Fibroblast of lung (primary cell): ENCODE data around the gene IQGAP2. TPM values are rescaled to one million over a fixed set of nuclear protein-coding genes. Genes with fewer than 3 reads are reported as not detected.

Source experiments
- DNase-seq, 2 donors: peaks; one replicate each; pipeline versions ENCODE4 v3.0.0 to v3.0.0-alpha.2; 2010; ENCODE audit warnings: low read depth in 2 of 2
- H2AFZ ChIP-seq: 2 replicates; pipeline ENCODE4 v1.5.1; 2012; ENCODE audit warnings: low read length, control low read depth, inconsistent platforms
- H3K27ac ChIP-seq: 2 replicates; pipeline ENCODE4 v1.5.1; 2011; ENCODE audit warnings: low read length, control low read depth; ENCODE audit not compliant: insufficient read depth
- H3K27me3 ChIP-seq: 2 replicates; pipeline ENCODE4 v1.5.1; 2011; ENCODE audit warnings: mild to moderate bottlenecking, low read length; ENCODE audit not compliant: control insufficient read depth, insufficient read depth
- H3K36me3 ChIP-seq: 2 replicates; pipeline ENCODE4 v1.5.1; 2011; ENCODE audit warnings: low read length; ENCODE audit not compliant: control insufficient read depth, insufficient read depth
- H3K4me1 ChIP-seq: 2 replicates; pipeline ENCODE4 v1.5.1; 2011; ENCODE audit warnings: low read length; ENCODE audit not compliant: control insufficient read depth, insufficient read depth; ENCODE audit errors: extremely low read depth
- H3K4me2 ChIP-seq: 2 replicates; pipeline ENCODE4 v1.5.1; 2011; ENCODE audit warnings: low read length, control low read depth; ENCODE audit not compliant: insufficient read depth; ENCODE audit errors: extremely low read depth
- H3K4me3 ChIP-seq, 4 experiments: fragments of 200-600 bp in 1 of 4; sonication (generic) in 1 of 4; replicated peaks in 1 of 4; 2 replicates each; pipeline ENCODE4 v1.5.1; 2011 to 2016; ENCODE audit warnings: low read length in 4 of 4, low read depth in 3 of 4, mild to moderate bottlenecking in 3 of 4, control low read depth in 2 of 4, inconsistent platforms in 1 of 4, mixed read lengths in 1 of 4; ENCODE audit not compliant: insufficient read depth in 1 of 4; ENCODE audit errors: control extremely low read depth in 1 of 4
- H3K79me2 ChIP-seq: 2 replicates; pipeline ENCODE4 v1.5.1; 2012; ENCODE audit warnings: mild to moderate bottlenecking, low read length, inconsistent platforms; ENCODE audit not compliant: control insufficient read depth, insufficient read depth
- H3K9ac ChIP-seq: 2 replicates; pipeline ENCODE4 v1.5.1; 2011; ENCODE audit warnings: mild to moderate bottlenecking, low read length, control low read depth; ENCODE audit not compliant: insufficient read depth
- H3K9me3 ChIP-seq: 2 replicates; pipeline ENCODE4 v1.5.1; 2012; ENCODE audit warnings: low read depth, low read length; ENCODE audit not compliant: control insufficient read depth, insufficient read depth
- H4K20me1 ChIP-seq: 2 replicates; pipeline ENCODE4 v1.5.1; 2011; ENCODE audit warnings: low read length; ENCODE audit not compliant: control insufficient read depth, insufficient read depth; ENCODE audit errors: extremely low read depth
- CTCF ChIP-seq, 2 donors: IDR thresholded peaks in 1 of 2; conservative IDR thresholded peaks in 1 of 2; 1 replicate in 1 of 2; 2 replicates in 1 of 2; pipeline ENCODE4 v1.5.1; 2011 to 2012; ENCODE audit warnings: low read length in 2 of 2, control low read depth in 1 of 2, inconsistent platforms in 1 of 2, low read depth in 1 of 2, mild to moderate bottlenecking in 1 of 2
- EZH2 ChIP-seq: IDR thresholded peaks from 2 replicates; pipeline ENCODE4 v1.5.1; 2012; ENCODE audit warnings: low read length, control low read depth, mild to moderate bottlenecking; ENCODE audit errors: missing control alignments
- polyA plus RNA-seq, 2 donors: library from polyadenylated mRNA; depleted of rRNA in 1 of 2; stranded (reverse) in 1 of 2; unstranded in 1 of 2; fragments of >200 nt; gene quantifications; 2 replicates each; pipeline ENCODE4 v1.2.1, GENCODE V29; 2011 to 2012; ENCODE audit warnings: missing spikeins in 1 of 2
- total RNA-seq: library from RNA; depleted of rRNA; stranded (reverse); fragments of >200 nt; gene quantifications from 2 replicates; pipeline ENCODE4 v1.2.1, GENCODE V29; 2014

Gene IQGAP2
- total and polyA plus RNA-seq, 2 donors (not counting 1 experiment from before 2014, with no cell fraction given), result 5.1 to 7.9 TPM

GRCh38 chr5:76497065-76497460 is 94.0 kb downstream of the IQGAP2 start:
- no peak overlapping the region for H3K27ac ChIP-seq
- no peak overlapping the region for H3K4me2 ChIP-seq
- no peaks in the 10 kb centered on the region for H4K20me1 ChIP-seq
- no peaks in the 10 kb centered on the region for H3K27me3 ChIP-seq
- DNase-seq, result no peak
- TF ChIP-seq CTCF (conservative IDR thresholded peaks at IDR 0.05 in 1 of 2, IDR thresholded peaks at IDR 0.05 in 1 of 2; ENCODE audit: low read depth in 1 of 2, low read length in 2 of 2), result no peak
- H3K79me2 ChIP-seq, result no peaks in the 10 kb centered on the region
- H3K9ac ChIP-seq, result no peak overlapping the region
- no peaks in the 10 kb centered on the region for H3K4me1 ChIP-seq
- no peaks in the 10 kb centered on the region for H3K36me3 ChIP-seq
- H3K4me3 ChIP-seq, result no peak overlapping the region
- no peaks in the 10 kb centered on the region for H3K9me3 ChIP-seq
- no peak overlapping the region for H2AFZ ChIP-seq

- Histone ChIP-seq H3K4me2 (no peak overlapping the region), H4K20me1 (no peaks in the 10 kb centered on the region), H3K36me3 (no peaks in the 10 kb centered on the region), H3K27me3 (no peaks in the 10 kb centered on the region), H3K27ac (no peak overlapping the region), H3K9me3 (no peaks in the 10 kb centered on the region), H3K4me1 (no peaks in the 10 kb centered on the region), H3K9ac (no peak overlapping the region), H3K79me2 (no peaks in the 10 kb centered on the region), H3K4me3 (no peak overlapping the region), H2AFZ (no peak overlapping the region)
- no peak for TF ChIP-seq CTCF (conservative IDR thresholded peaks at IDR 0.05 in 1 of 2, IDR thresholded peaks at IDR 0.05 in 1 of 2; ENCODE audit: low read depth in 1 of 2, low read length in 2 of 2)
- no peak for TF ChIP-seq EZH2
- DNase-seq, result no peak
Measured at GRCh38 chr5:76497986-76498717, 95.1 kb downstream of the IQGAP2 start.

GRCh38 chr5:76499507-76500161 is 96.5 kb downstream of the IQGAP2 start:
- H3K4me2 ChIP-seq, result no peak overlapping the region
- TF ChIP-seq EZH2 (no peak), CTCF (conservative IDR thresholded peaks at IDR 0.05 in 1 of 2, IDR thresholded peaks at IDR 0.05 in 1 of 2; ENCODE audit: low read depth in 1 of 2, low read length in 2 of 2) (no peak)
- no peaks in the 10 kb centered on the region for H4K20me1 ChIP-seq
- H3K4me3 ChIP-seq, result no peak overlapping the region
- H3K4me1 ChIP-seq, result no peaks in the 10 kb centered on the region
- no peaks in the 10 kb centered on the region for H3K36me3 ChIP-seq
- H2AFZ ChIP-seq, result no peak overlapping the region
- H3K9me3 ChIP-seq, result no peaks in the 10 kb centered on the region
- H3K27ac ChIP-seq, result no peak overlapping the region
- H3K9ac ChIP-seq, result no peak overlapping the region
- DNase-seq, result no peak
- H3K27me3 ChIP-seq, result no peaks in the 10 kb centered on the region
- H3K79me2 ChIP-seq, result no peaks in the 10 kb centered on the region
